ENCODE results near the gene INPP5F.
"Not testable (repeated sequence)": the region's sequence is repeated elsewhere in the genome, so short reads cannot be mapped to it uniquely, and the experiment has no call there.

INPP5F gene

DNA sequence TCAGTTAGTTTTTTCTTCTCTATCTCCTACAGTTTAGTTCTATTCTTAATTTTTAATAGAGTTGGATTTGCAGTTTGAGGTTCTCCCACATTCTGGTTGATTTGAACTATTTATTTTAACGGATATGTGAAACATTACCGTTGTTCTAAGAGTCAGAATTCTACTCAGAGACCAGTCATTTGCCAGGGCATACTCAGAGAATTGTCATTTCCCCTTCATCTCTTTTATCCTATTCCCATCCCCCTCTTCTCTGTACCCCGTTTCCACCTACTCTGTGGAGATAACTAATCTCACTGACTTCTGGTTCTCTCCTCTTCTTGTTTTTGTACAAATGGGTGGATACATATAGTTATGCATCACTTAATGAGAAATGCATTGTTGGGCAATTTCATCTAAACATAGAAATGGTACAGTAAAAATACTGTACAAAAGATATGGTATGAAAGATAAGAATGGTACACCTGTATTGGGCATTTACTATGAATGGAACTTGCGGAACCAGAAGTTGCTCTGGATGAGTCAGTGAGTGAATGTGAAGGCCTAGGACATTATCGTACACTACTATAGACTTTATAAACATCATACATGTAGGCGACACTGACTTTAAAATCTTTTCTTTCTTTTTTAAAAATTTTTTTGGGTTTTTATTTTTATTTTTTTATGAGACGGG, 53.1 kb downstream of the INPP5F start:
- no peak for DNase-seq

DNA sequence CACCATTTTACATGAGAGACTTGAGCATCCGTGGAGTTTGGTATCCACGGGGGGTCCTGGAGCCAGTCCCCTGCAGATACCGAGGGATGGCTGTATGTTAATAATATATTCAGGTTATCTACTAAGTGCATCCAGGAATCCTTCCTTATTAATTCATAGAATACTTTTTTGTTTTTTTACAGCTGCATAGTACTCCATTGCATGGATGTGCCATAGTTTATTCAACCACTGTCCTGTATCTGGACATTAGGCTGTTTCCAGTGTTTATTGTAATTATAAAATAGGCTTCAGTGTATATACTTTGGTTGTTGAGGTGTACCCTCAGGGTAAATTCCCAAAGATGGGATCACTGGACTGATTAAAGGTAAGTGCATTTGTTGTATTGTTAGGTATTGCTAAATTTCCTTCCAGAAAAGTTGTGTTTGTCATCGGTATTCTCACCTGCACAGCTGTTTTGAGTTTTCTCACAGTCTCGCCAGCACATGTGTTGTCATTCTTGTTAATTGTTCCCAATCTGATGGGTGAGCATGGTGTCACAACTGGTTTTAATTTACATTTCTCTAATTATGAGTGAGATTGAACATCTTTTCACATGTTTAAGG, 55.1 kb downstream of the INPP5F start:
- no peak for DNase-seq

- DNase-seq = no peak
These were observed 55.6 kb downstream of the INPP5F start for GRCh38 chr10:119781498-119781897.

DNA sequence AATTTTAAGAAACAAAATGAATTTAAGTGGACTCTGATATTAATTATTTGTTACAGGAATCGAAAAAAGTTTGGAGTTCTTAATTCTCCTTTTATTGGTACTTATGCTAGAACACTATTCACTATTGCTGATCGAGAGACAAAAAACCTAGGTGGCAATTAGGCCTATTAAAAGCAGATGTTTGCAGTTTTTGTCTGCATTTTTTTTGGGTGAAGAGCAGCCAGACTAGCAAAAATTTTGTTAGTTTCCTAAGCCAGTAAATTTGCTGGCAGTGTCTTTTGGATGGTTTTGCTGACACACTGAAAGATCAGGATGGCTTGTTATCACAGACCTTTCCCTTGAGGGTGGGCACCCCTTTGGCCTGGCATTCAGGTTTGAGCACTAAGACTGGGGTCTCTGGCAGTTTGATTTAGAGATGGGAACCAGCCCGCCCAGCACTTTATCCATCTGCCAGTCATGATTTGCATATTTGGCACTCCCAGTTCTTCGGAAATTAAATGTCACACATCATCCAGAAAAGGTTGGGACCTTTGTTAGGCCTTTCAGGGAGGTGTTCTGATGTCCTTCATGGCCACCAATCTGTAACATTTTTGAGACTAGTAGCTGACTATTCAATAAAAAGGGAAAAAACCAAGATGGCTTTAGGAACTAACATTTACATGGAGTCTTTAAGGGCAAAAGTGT, 57.3 kb downstream of the INPP5F start:
- no peak for DNase-seq

GRCh38 chr10:119783665-119784027, 57.8 kb downstream of the INPP5F start:
- no peak for DNase-seq

- DNase-seq = peak; percentile 71 to 74
These were observed 58.7 kb downstream of the INPP5F start for GRCh38 chr10:119784340-119785067.

- no peak for DNase-seq
These were observed 60.4 kb downstream of the INPP5F start for GRCh38 chr10:119786117-119786769.

- DNase-seq = not testable (repeated sequence)
These were observed 69.3 kb downstream of the INPP5F start for GRCh38 chr10:119795101-119795500.

- no peak for DNase-seq
These were observed 70.2 kb downstream of the INPP5F start for GRCh38 chr10:119796039-119796438.

- no peak for DNase-seq
These were observed 75.3 kb downstream of the INPP5F start for GRCh38 chr10:119801176-119801575.

GRCh38 chr10:119801998-119802538, 76.2 kb downstream of the INPP5F start:
- DNase-seq = no peak

- no peak for DNase-seq
These were observed 77.4 kb downstream of the INPP5F start for GRCh38 chr10:119803264-119803663.

DNA sequence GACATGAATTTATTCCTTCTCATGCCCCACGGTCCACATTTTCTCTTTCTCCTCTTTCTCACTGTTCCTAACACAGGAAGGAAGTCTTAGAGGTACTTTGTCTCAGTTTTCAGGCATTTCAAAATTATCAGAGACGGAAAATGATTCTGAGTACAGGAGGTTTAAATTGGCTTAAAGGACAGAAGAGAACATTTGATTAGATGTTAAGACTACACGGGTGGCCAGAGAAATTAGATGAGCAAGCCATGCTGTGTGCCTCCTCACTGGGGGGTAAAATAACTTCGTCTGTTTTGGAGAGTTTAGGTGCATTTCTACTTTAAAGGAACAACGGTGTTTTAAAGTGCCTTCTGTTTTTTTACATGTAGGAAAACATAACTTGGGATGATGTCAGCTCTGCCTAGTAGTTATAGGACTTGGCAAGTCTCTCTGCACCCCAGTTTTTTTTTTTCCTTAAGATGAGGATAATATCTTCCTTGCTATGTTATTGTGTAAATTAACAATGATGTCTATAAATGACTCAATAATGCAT, 79.9 kb downstream of the INPP5F start:
- no peak for DNase-seq

- no peak for DNase-seq
These were observed 80.7 kb downstream of the INPP5F start for GRCh38 chr10:119806334-119807130.

DNA sequence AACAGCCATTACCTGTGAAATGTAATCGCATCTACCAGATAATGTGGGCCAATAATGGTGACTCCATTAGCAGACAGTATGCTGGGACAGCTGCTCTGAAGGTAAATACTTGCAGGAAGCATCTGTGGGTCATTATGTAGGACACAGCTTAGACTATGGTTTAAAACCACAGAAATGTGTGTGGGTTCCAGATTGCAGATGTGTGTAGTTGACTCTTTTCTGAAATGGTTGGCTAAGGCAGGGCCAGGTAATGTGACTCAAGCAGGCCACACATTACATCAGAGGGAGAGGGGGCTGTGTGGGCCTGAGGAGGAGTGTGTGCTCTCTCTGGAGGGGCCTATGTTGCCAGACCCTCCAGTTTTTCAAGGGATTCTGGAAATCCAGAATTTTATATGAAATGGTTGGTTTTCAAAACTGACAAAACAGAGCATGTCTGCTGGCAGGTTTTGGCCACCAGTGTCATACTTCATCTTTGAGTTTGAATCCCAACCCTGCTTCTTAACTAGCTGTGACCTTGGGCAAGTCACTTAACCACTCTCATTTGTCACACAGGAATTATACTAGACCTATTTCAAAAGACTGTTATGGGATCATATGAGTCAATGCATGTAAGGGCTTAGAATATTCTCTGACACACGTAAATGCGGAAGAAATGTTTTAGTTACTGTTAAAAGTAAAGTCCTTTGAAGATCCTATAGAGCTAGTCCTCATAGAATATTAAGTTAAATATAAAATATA, 82.3 kb downstream of the INPP5F start:
- DNase-seq = peak; percentile 38 to 68

- DNase-seq = no peak
These were observed 85.3 kb downstream of the INPP5F start for GRCh38 chr10:119811122-119811521.

DNA sequence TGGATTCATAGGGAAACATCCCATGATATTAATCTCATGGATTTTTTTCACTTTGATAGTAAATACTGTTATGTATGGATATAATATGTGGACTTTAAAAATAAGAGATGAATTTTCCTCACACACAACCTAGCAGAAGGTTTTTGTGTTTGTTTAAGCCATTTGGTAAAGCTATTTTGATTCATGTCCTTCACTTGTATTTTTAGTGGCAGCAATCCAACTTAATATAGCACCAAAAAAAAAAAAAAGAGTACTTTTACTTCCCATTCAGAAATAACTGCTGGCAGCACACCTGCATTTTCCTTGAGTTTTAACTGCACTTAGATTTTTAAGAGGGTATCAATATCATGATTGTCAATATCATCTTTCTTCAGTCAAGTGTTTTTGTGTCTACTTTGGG, 86.8 kb downstream of the INPP5F start:
- peak; percentile 35 to 60 for DNase-seq

DNA sequence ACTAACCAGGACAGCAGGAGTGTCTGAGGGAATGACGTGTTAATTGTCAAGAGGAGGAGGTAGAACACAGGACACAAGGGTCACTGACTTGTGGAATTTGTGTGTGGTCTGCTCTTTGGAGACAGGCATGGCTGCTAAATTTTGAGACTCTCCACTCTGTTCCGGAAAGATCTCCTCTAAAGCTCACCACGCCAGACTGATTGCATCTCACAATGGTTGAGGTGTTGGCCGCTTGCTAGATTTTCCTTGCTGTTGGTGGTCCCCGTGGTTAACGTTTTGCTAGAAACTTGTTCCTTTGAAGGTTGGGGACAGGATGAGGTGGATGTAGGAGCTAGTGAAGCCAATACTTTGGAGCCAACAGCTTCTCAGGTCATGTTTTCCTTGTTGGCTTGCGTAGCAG, 89.8 kb downstream of the INPP5F start:
- DNase-seq = no peak

- no peak for DNase-seq
These were observed 92.4 kb downstream of the INPP5F start for GRCh38 chr10:119817991-119818888.

DNA sequence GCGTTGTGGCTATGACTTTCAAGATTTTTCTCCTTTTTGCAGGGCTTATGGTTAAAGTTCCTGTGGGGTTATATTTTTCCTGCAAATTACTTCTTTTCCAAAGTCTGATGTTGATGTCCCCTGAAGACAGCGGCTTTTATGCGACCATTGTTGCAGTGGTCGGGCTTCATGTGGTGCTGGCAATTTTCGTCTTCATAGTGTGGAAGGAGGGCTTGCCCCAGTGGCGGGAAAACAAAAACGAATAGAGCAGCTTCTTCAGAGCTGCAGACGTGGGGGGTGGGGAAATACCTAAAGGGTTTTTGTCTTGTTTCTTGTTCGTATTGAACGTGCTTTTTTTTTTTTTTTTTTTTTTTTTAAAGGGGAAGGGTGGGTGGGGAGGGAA, 93.0 kb downstream of the INPP5F start:
- DNase-seq = no peak

All from SHP77 (cell line).